Neural progenitor cell (in vitro differentiated cells): ENCODE measurements around the gene SLC7A1. TPM values are rescaled to one million over a fixed set of nuclear protein-coding genes. Genes with fewer than 3 reads are reported as not detected.
A peak's percentile ranks its signal among the peaks of the same experiment; 100 is the strongest.

ENCODE experiments used
- DNase-seq: peaks from one replicate; pipeline ENCODE4 v3.0.0-alpha.2; 2016; ENCODE audit warnings: low spot score
- H2AFZ ChIP-seq: fragments of 200-600 bp; sonication (generic); replicated peaks from 2 replicates; pipeline ENCODE4 v1.6.1; 2016; ENCODE audit warnings: antibody characterized with exemption
- H3F3A ChIP-seq: fragments of 200-600 bp; sonication (generic); 2 replicates; pipeline ENCODE4 v1.6.1; 2016; ENCODE audit warnings: antibody characterized with exemption, low read depth
- H3K27ac ChIP-seq: fragments of 200-600 bp; sonication (generic); 2 replicates; pipeline ENCODE4 v1.5.1; 2016; ENCODE audit warnings: mild to moderate bottlenecking
- H3K27me3 ChIP-seq: fragments of 200-600 bp; sonication (generic); 2 replicates; pipeline ENCODE4 v1.6.1; 2016; ENCODE audit warnings: mild to moderate bottlenecking, moderate library complexity
- H3K36me3 ChIP-seq: fragments of 200-600 bp; sonication (generic); 2 replicates; pipeline ENCODE4 v1.5.1; 2016
- H3K4me1 ChIP-seq: fragments of 200-600 bp; sonication (generic); 2 replicates; pipeline ENCODE4 v1.6.1; 2016; ENCODE audit warnings: mixed run types
- H3K4me2 ChIP-seq: fragments of 200-600 bp; sonication (generic); 2 replicates; pipeline ENCODE4 v1.6.1; 2016
- H3K4me3 ChIP-seq: fragments of 200-600 bp; sonication (generic); 2 replicates; pipeline ENCODE4 v1.5.1; 2016
- H3K79me2 ChIP-seq: fragments of 200-600 bp; sonication (generic); 2 replicates; pipeline ENCODE4 v1.6.1; 2016; ENCODE audit warnings: low read depth
- H3K9ac ChIP-seq: fragments of 200-600 bp; sonication (generic); 2 replicates; pipeline ENCODE4 v1.6.1; 2016
- H3K9me3 ChIP-seq: fragments of 200-600 bp; sonication (generic); 2 replicates; pipeline ENCODE4 v1.5.1; 2016; ENCODE audit warnings: low read depth
- H4K20me1 ChIP-seq: fragments of 200-600 bp; sonication (generic); 2 replicates; pipeline ENCODE4 v1.6.1; 2016; ENCODE audit warnings: low read depth
- H3K27ac Mint-ChIP-seq: 3 replicates; pipeline ENCODE4 v1.8.0; 2021; ENCODE audit warnings: mixed read lengths
- H3K27me3 Mint-ChIP-seq: 2 replicates; pipeline ENCODE4 v1.8.0; 2022; ENCODE audit warnings: low read depth, mild to moderate bottlenecking, inconsistent platforms, moderate library complexity, mixed read lengths; ENCODE audit not compliant: insufficient read depth
- H3K36me3 Mint-ChIP-seq: 3 replicates; pipeline ENCODE4 v1.8.0; 2021; ENCODE audit warnings: mixed read lengths
- H3K4me1 Mint-ChIP-seq: 3 replicates; pipeline ENCODE4 v1.8.0; 2021; ENCODE audit warnings: mixed read lengths
- H3K4me3 Mint-ChIP-seq: 3 replicates; pipeline ENCODE4 v1.8.0; 2021; ENCODE audit warnings: mild to moderate bottlenecking, moderate library complexity, mixed read lengths
- H3K9me3 Mint-ChIP-seq: 3 replicates; pipeline ENCODE4 v1.8.0; 2020; ENCODE audit warnings: mixed read lengths
- CTCF ChIP-seq: fragments of 200-600 bp; sonication (generic); IDR thresholded peaks from 2 replicates; pipeline ENCODE4 v1.5.1; 2017; ENCODE audit warnings: antibody characterized with exemption, mild to moderate bottlenecking
- EZH2 ChIP-seq: fragments of 200-600 bp; sonication (generic); IDR thresholded peaks from 2 replicates; pipeline ENCODE4 v1.6.1; 2017; ENCODE audit warnings: antibody characterized with exemption, mild to moderate bottlenecking, moderate library complexity
- EZH2phosphoT487 ChIP-seq: fragments of 200-600 bp; sonication (generic); IDR thresholded peaks from 2 replicates; pipeline ENCODE4 v1.6.1; 2017; ENCODE audit warnings: antibody characterized with exemption
- total RNA-seq: library from RNA; depleted of rRNA; stranded (reverse); fragments of >200 nt; gene quantifications from 2 replicates; pipeline ENCODE4 v1.2.3, GENCODE V29; 2015; ENCODE audit warnings: low replicate concordance

SLC7A1 gene
- total RNA-seq, 1 donor from 2014 or later = 16.2 TPM

GRCh38 chr13:29487466-29488454 lies 107.7 kb downstream of the SLC7A1 start:
- H3K9ac ChIP-seq = no peak overlapping the region
- H3K79me2 ChIP-seq = no peaks in the 10 kb centered on the region
- H3F3A ChIP-seq = peaks cover 14% of the 10 kb centered on the region
- Mint-ChIP-seq H3K4me1 (peaks cover 30% of the 10 kb centered on the region), H3K9me3 (peaks cover 2% of the 10 kb centered on the region), H3K4me3 (no peak overlapping the region), H3K27me3 (peaks cover 3% of the 10 kb centered on the region), H3K36me3 (no peaks in the 10 kb centered on the region), H3K27ac (no peak overlapping the region)
- no peak overlapping the region for H3K4me2 ChIP-seq
- H3K27ac ChIP-seq = no peak overlapping the region
- no peaks in the 10 kb centered on the region for H3K9me3 ChIP-seq
- DNase-seq = no peak
- TF ChIP-seq EZH2phosphoT487 (no peak), EZH2 (no peak), CTCF (no peak)
- H3K4me3 ChIP-seq = no peak overlapping the region
- peaks cover 22% of the 10 kb centered on the region for H3K4me1 ChIP-seq
- no peak overlapping the region for H2AFZ ChIP-seq
- H4K20me1 ChIP-seq = no peaks in the 10 kb centered on the region
- no peaks in the 10 kb centered on the region for H3K36me3 ChIP-seq
- H3K27me3 ChIP-seq = no peaks in the 10 kb centered on the region

- Histone ChIP-seq H3K9ac (no peak overlapping the region), H2AFZ (no peak overlapping the region), H3F3A (peaks cover 14% of the 10 kb centered on the region), H3K4me1 (peaks cover 22% of the 10 kb centered on the region), H3K79me2 (no peaks in the 10 kb centered on the region), H4K20me1 (no peaks in the 10 kb centered on the region), H3K27ac (no peak overlapping the region), H3K4me3 (no peak overlapping the region), H3K9me3 (no peaks in the 10 kb centered on the region), H3K4me2 (no peak overlapping the region), H3K36me3 (no peaks in the 10 kb centered on the region), H3K27me3 (no peaks in the 10 kb centered on the region)
- Mint-ChIP-seq H3K27me3 (peaks cover 3% of the 10 kb centered on the region), H3K27ac (no peak overlapping the region), H3K4me1 (peaks cover 30% of the 10 kb centered on the region), H3K9me3 (peaks cover 2% of the 10 kb centered on the region), H3K4me3 (peak overlapping the region; percentile 30), H3K36me3 (no peaks in the 10 kb centered on the region)
- DNase-seq = no peak
- no peak for TF ChIP-seq CTCF
- TF ChIP-seq EZH2phosphoT487 = no peak
- TF ChIP-seq EZH2 = no peak
These were observed 108.9 kb downstream of the SLC7A1 start for GRCh38 chr13:29486551-29486950.

GRCh38 chr13:29484796-29485195 lies 110.7 kb downstream of the SLC7A1 start:
- no peaks in the 10 kb centered on the region for H3K9me3 ChIP-seq
- H3K27me3 Mint-ChIP-seq = peaks cover 7% of the 10 kb centered on the region
- H3K4me1 ChIP-seq = peaks cover 22% of the 10 kb centered on the region
- no peak overlapping the region for H2AFZ ChIP-seq
- no peak overlapping the region for H3K27ac Mint-ChIP-seq
- H3K36me3 ChIP-seq = no peaks in the 10 kb centered on the region
- no peaks in the 10 kb centered on the region for H3K27me3 ChIP-seq
- H4K20me1 ChIP-seq = no peaks in the 10 kb centered on the region
- H3K4me3 ChIP-seq = no peak overlapping the region
- H3K79me2 ChIP-seq = no peaks in the 10 kb centered on the region
- no peak for DNase-seq
- H3K27ac ChIP-seq = no peak overlapping the region
- H3K9ac ChIP-seq = no peak overlapping the region
- peaks cover 2% of the 10 kb centered on the region for H3K9me3 Mint-ChIP-seq
- H3K36me3 Mint-ChIP-seq = no peaks in the 10 kb centered on the region
- H3K4me2 ChIP-seq = peak overlapping the region; percentile 41
- no peak overlapping the region for H3K4me3 Mint-ChIP-seq
- TF ChIP-seq CTCF = no peak
- TF ChIP-seq EZH2phosphoT487 = no peak
- TF ChIP-seq EZH2 = no peak
- peaks cover 14% of the 10 kb centered on the region for H3F3A ChIP-seq
- peaks cover 32% of the 10 kb centered on the region for H3K4me1 Mint-ChIP-seq
